ENCODE data around the gene CWH43.

CWH43 gene

GRCh38 chr4:48979914-48980579 lies 6.0 kb upstream of the CWH43 start:
- TF ChIP-seq TAF1 (IDR thresholded peaks at IDR 0.05; ENCODE audit: borderline replicate concordance, insufficient read depth, low read length): no peak
- no peak for TF ChIP-seq SIN3A (IDR thresholded peaks at IDR 0.05; ENCODE audit: borderline replicate concordance, insufficient read depth, low read length)
- no peak for TF ChIP-seq REST (IDR thresholded peaks at IDR 0.05; ENCODE audit: insufficient read depth in 1 of 2, low read depth in 2 of 2, low read length in 2 of 2)
- no peak for TF ChIP-seq FOXP2 (optimal IDR thresholded peaks at IDR 0.05; ENCODE audit: borderline replicate concordance, extremely low read depth, extremely low read length, insufficient read depth)
- TF ChIP-seq POLR2AphosphoS5 (IDR thresholded peaks at IDR 0.05; ENCODE audit: low read depth, low read length): no peak

GRCh38 chr4:48985602-48985975 lies 486 bp upstream of the CWH43 start:
- TF ChIP-seq SIN3A (IDR thresholded peaks at IDR 0.05; ENCODE audit: borderline replicate concordance, insufficient read depth, low read length) (no peak), FOXP2 (optimal IDR thresholded peaks at IDR 0.05; ENCODE audit: borderline replicate concordance, extremely low read depth, extremely low read length, insufficient read depth) (no peak), REST (IDR thresholded peaks at IDR 0.05; ENCODE audit: insufficient read depth in 1 of 2, low read depth in 2 of 2, low read length in 2 of 2) (no peak), POLR2AphosphoS5 (IDR thresholded peaks at IDR 0.05; ENCODE audit: low read depth, low read length) (no peak), TAF1 (IDR thresholded peaks at IDR 0.05; ENCODE audit: borderline replicate concordance, insufficient read depth, low read length) (no peak)

- TF ChIP-seq POLR2AphosphoS5 (IDR thresholded peaks at IDR 0.05; ENCODE audit: low read depth, low read length): no peak
- TF ChIP-seq REST (IDR thresholded peaks at IDR 0.05; ENCODE audit: insufficient read depth in 1 of 2, low read depth in 2 of 2, low read length in 2 of 2): no peak
- TF ChIP-seq SIN3A (IDR thresholded peaks at IDR 0.05; ENCODE audit: borderline replicate concordance, insufficient read depth, low read length): no peak
- TF ChIP-seq FOXP2 (optimal IDR thresholded peaks at IDR 0.05; ENCODE audit: borderline replicate concordance, extremely low read depth, extremely low read length, insufficient read depth): no peak
- no peak for TF ChIP-seq TAF1 (IDR thresholded peaks at IDR 0.05; ENCODE audit: borderline replicate concordance, insufficient read depth, low read length)
Measured at GRCh38 chr4:48986654-48987164, 634 bp downstream of the CWH43 start.

- TF ChIP-seq REST (IDR thresholded peaks at IDR 0.05; ENCODE audit: insufficient read depth in 1 of 2, low read depth in 2 of 2, low read length in 2 of 2): no peak
- TF ChIP-seq TAF1 (IDR thresholded peaks at IDR 0.05; ENCODE audit: borderline replicate concordance, insufficient read depth, low read length): no peak
- no peak for TF ChIP-seq FOXP2 (optimal IDR thresholded peaks at IDR 0.05; ENCODE audit: borderline replicate concordance, extremely low read depth, extremely low read length, insufficient read depth)
- no peak for TF ChIP-seq SIN3A (IDR thresholded peaks at IDR 0.05; ENCODE audit: borderline replicate concordance, insufficient read depth, low read length)
- TF ChIP-seq POLR2AphosphoS5 (IDR thresholded peaks at IDR 0.05; ENCODE audit: low read depth, low read length): no peak
Measured at GRCh38 chr4:48989461-48990203, 3.6 kb downstream of the CWH43 start.
